ENCODE measurements around the gene SKAP1.

DNA sequence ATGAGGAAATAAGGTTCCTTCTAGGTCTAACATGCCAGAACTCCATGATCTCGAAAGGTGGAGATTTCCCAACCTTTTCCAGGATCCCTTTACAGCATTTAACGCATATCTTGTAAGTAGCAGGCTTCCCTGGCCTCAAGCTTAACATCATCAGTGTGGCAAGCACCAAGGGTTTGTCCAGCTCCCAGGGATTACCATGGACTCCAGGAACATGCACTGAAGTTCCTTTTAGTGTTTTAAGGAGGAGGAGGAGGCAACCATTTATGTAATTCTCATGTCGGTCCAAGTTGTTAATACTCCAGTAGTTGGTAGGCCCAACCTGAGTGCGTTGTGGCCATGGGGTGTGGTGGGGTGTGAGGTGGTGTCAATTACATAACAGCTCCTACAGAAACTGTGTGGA is 11.8 kb upstream of the SKAP1 start:
- TF ChIP-seq POLR2AphosphoS5 (IDR thresholded peaks at IDR 0.05) = no peak
- TF ChIP-seq CTCF (IDR thresholded peaks at IDR 0.05) = no peak
- TF ChIP-seq POLR2A (IDR thresholded peaks at IDR 0.05; ENCODE audit: low read depth) = no peak

All from esophagus muscularis mucosa (tissue), 3 donors.